SU-DHL-6 (cell line): Measurements from ENCODE around the gene ZNF189.

Experiments
- CTCF ChIP-seq: fragments of 200-600 bp; sonication (generic); IDR thresholded peaks from one replicate; pipeline ENCODE4 v1.5.1; 2017; ENCODE audit warnings: antibody characterized with exemption, mild to moderate bottlenecking, low read length, moderate library complexity; ENCODE audit not compliant: insufficient read depth, poor library complexity, severe bottlenecking
- EZH2phosphoT487 ChIP-seq: fragments of 200-600 bp; sonication (generic), shearing (Covaris generic); conservative IDR thresholded peaks from 2 replicates; pipeline ENCODE4 v1.6.1; 2018; ENCODE audit warnings: mild to moderate bottlenecking, antibody characterized with exemption, low read length, moderate library complexity, mixed read lengths

GRCh38 chr9:101371813-101372212 lies 26.8 kb upstream of the ZNF189 start:
- TF ChIP-seq CTCF (no peak), EZH2phosphoT487 (no peak)
